Measurements from ENCODE around the gene ZNF628.

Gene ZNF628

GRCh38 chr19:55476100-55476775 is at the start of gene ZNF628:
Gene ZNF628, plus strand, starts transcription at chr19:55476617. Its CDS starts 3,294 bp downstream, at chr19:55479911.
- H3K4me3 ChIP-seq (ENCODE audit: low read depth, low read length) = peak within 1 kb of the TSS; percentile 78
- TF ChIP-seq, protein P1, sequence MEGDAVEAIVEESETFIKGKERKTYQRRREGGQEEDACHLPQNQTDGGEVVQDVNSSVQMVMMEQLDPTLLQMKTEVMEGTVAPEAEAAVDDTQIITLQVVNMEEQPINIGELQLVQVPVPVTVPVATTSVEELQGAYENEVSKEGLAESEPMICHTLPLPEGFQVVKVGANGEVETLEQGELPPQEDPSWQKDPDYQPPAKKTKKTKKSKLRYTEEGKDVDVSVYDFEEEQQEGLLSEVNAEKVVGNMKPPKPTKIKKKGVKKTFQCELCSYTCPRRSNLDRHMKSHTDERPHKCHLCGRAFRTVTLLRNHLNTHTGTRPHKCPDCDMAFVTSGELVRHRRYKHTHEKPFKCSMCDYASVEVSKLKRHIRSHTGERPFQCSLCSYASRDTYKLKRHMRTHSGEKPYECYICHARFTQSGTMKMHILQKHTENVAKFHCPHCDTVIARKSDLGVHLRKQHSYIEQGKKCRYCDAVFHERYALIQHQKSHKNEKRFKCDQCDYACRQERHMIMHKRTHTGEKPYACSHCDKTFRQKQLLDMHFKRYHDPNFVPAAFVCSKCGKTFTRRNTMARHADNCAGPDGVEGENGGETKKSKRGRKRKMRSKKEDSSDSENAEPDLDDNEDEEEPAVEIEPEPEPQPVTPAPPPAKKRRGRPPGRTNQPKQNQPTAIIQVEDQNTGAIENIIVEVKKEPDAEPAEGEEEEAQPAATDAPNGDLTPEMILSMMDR (IDR thresholded peaks at IDR 0.05; ENCODE audit: low read depth, low read length, missing control alignments) = no peak
- peak; percentile 93 for DNase-seq (ENCODE audit: low read depth)

DNA sequence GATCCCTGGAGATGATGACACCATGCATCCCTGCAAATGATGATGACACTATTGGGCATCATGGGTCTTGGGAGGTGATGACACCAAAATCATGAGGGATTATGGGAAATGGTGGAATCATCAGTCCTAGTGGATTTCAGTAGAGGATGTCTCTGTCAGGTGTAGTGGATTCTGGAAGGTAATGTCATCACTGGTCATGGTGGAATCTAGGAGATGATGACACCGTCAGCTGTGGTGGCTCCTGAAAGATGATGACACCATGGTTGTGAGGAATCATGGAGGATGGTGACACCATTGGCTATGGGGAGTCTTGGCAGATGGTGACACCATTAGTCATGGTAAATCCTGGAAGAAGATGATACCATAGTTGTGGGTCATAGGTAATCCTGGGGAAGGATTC is 45.2 kb upstream of the ZNF628 start:
- no peak for DNase-seq (ENCODE audit: low read depth)
- TF ChIP-seq, protein P1 (IDR thresholded peaks at IDR 0.05; ENCODE audit: low read depth, low read length, missing control alignments) = no peak
- no peak overlapping the region for H3K4me3 ChIP-seq (ENCODE audit: low read depth, low read length)

GRCh38 chr19:55432241-55432959 is 44.0 kb upstream of the ZNF628 start:
- TF ChIP-seq, protein P1 (IDR thresholded peaks at IDR 0.05; ENCODE audit: low read depth, low read length, missing control alignments) = no peak
- DNase-seq (ENCODE audit: low read depth) = no peak
- H3K4me3 ChIP-seq (ENCODE audit: low read depth, low read length) = no peak overlapping the region

DNA sequence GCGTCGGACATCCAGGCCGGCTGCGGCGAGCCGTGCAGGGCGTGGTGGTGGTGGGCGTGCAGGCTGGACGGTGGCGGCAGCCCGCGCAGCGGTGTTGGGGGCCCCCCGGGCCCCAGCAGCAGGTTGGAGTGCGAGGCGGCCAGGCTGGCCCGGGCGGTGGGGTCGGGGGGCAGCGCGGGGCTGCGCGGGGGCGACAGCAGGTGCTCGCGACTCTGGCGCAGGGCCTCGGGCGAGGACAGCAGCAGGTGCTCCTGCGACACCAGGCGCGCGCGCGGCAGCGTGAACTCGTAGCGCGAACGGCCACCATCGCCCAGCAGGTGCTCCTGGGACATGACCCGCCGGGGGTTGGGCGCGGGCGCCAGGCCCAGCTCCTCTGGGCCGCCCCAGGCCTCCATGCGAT is 43.1 kb upstream of the ZNF628 start:
- H3K4me3 ChIP-seq (ENCODE audit: low read depth, low read length) = no peak overlapping the region
- DNase-seq (ENCODE audit: low read depth) = no peak
- TF ChIP-seq, protein P1 (IDR thresholded peaks at IDR 0.05; ENCODE audit: low read depth, low read length, missing control alignments) = no peak

DNA sequence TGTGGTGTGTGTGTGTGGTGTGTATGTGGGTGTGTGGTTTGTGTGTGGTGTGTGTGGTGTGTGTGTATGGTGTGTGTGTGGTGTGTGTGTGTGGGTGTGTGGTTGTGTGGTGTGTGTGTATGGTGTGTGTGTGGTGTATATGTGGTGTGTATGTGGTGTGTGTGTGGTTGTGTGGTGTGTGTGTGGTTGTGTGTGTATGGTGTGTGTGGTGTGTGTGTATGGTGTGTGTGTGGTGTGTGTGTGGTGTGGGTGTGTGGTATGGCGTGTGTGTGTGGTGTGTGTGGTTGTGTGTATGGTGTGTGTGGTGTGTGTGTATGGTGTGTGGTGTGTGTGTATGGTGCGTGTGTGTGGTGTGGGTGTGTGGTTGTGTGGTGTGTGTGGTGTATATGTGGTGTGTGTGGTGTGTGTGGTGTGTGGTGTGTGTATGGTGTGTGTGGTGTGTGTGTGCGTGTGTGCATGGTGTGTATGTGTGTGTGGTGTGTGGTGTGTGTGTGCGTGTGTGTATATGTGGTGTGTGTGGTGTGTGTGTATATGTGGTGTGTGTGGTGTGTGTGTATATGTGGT is 42.0 kb upstream of the ZNF628 start:
- TF ChIP-seq, protein P1 (IDR thresholded peaks at IDR 0.05; ENCODE audit: low read depth, low read length, missing control alignments) = no peak
- H3K4me3 ChIP-seq (ENCODE audit: low read depth, low read length) = no peak overlapping the region
- no peak for DNase-seq (ENCODE audit: low read depth)

GRCh38 chr19:55435020-55435419 is 41.4 kb upstream of the ZNF628 start:
- TF ChIP-seq, protein P1 (IDR thresholded peaks at IDR 0.05; ENCODE audit: low read depth, low read length, missing control alignments) = no peak

More at GRCh38 chr19:55435020-55435419, 41.4 kb upstream of the ZNF628 start:
- H3K4me3 ChIP-seq (ENCODE audit: low read depth, low read length) = no peak overlapping the region
- no peak for DNase-seq (ENCODE audit: low read depth)

Measured in GM12864 (cell line).